ENCODE results near the gene CXCL1.
"Not testable (repeated sequence)": the region's sequence is repeated elsewhere in the genome, so short reads cannot be mapped to it uniquely, and the experiment has no call there.

The CXCL1 gene

GRCh38 chr4:73883306-73883705 is 14.1 kb downstream of the CXCL1 start:
- DNase-seq (ENCODE audit: low read depth): no peak

- DNase-seq (ENCODE audit: low read depth): no peak
These were observed 16.5 kb downstream of the CXCL1 start for GRCh38 chr4:73885574-73886267.

- no peak for DNase-seq (ENCODE audit: low read depth)
These were observed 22.1 kb downstream of the CXCL1 start for GRCh38 chr4:73891326-73891725.

- no peak for DNase-seq (ENCODE audit: low read depth)
These were observed 22.7 kb downstream of the CXCL1 start for GRCh38 chr4:73891739-73892405.

- DNase-seq (ENCODE audit: low read depth): no peak
These were observed 23.8 kb downstream of the CXCL1 start for GRCh38 chr4:73892966-73893365.

GRCh38 chr4:73894001-73894400 is 24.8 kb downstream of the CXCL1 start:
- no peak for DNase-seq (ENCODE audit: low read depth)

- no peak for DNase-seq (ENCODE audit: low read depth)
These were observed 26.3 kb downstream of the CXCL1 start for GRCh38 chr4:73895201-73896175.

GRCh38 chr4:73896416-73896815 is 27.2 kb downstream of the CXCL1 start:
- no peak for DNase-seq (ENCODE audit: low read depth)

GRCh38 chr4:73897380-73898136 is 28.4 kb downstream of the CXCL1 start:
- DNase-seq (ENCODE audit: low read depth): no peak

GRCh38 chr4:73899338-73899737 is 30.1 kb downstream of the CXCL1 start:
- DNase-seq (ENCODE audit: low read depth): not testable (repeated sequence)

GRCh38 chr4:73901031-73901430 is 31.8 kb downstream of the CXCL1 start:
- no peak for DNase-seq (ENCODE audit: low read depth)

GRCh38 chr4:73902038-73902637 is 32.9 kb downstream of the CXCL1 start:
- no peak for DNase-seq (ENCODE audit: low read depth)

GRCh38 chr4:73902817-73903547 is 33.8 kb downstream of the CXCL1 start:
- DNase-seq (ENCODE audit: low read depth): no peak

- DNase-seq (ENCODE audit: low read depth): no peak
These were observed 35.3 kb downstream of the CXCL1 start for GRCh38 chr4:73904491-73904890.

- DNase-seq (ENCODE audit: low read depth): no peak
These were observed 39.8 kb downstream of the CXCL1 start for GRCh38 chr4:73908965-73909364.

GRCh38 chr4:73911746-73912145 is 42.6 kb downstream of the CXCL1 start:
- DNase-seq (ENCODE audit: low read depth): no peak

GRCh38 chr4:73912191-73912590 is 43.0 kb downstream of the CXCL1 start:
- no peak for DNase-seq (ENCODE audit: low read depth)

- DNase-seq (ENCODE audit: low read depth): no peak
These were observed 44.9 kb downstream of the CXCL1 start for GRCh38 chr4:73914071-73914470.

GRCh38 chr4:73916172-73916925 is 47.2 kb downstream of the CXCL1 start:
- DNase-seq (ENCODE audit: low read depth): no peak

GRCh38 chr4:73917081-73917501 is 47.9 kb downstream of the CXCL1 start:
- peak; percentile 94 for DNase-seq (ENCODE audit: low read depth)

Measured in non-pigmented ciliary epithelial cell (primary cell).